Small intestine (tissue), 16 donors: ENCODE results near the gene ELMO1. TPM values are rescaled to one million over a fixed set of nuclear protein-coding genes. Genes with fewer than 3 reads are reported as not detected.

Experiments used
- DNase-seq, 2 donors: peaks; one replicate each; pipeline versions ENCODE4 v3.0.0 to v3.0.0-alpha.2; 2013
- FAIRE-seq: peaks from 2 replicates; lab custom pipeline; 2012; peaks lifted over from hg19 to GRCh38; lab: Jason Lieb, UNC
- H3K27ac ChIP-seq, 3 donors: one replicate each; pipeline ENCODE4 v1.5.1; 2013; ENCODE audit warnings: low read length in 2 of 3, mild to moderate bottlenecking in 2 of 3, control low read depth in 1 of 3, inconsistent platforms in 1 of 3, low read depth in 1 of 3, moderate library complexity in 1 of 3
- H3K27me3 ChIP-seq, 3 donors: one replicate each; pipeline ENCODE4 v1.6.1; 2013; ENCODE audit warnings: low read length in 3 of 3, inconsistent platforms in 1 of 3; ENCODE audit not compliant: control insufficient read depth in 3 of 3, insufficient read depth in 3 of 3
- H3K36me3 ChIP-seq, 3 donors: one replicate each; pipeline ENCODE4 v1.6.1; 2013; ENCODE audit warnings: low read length in 3 of 3, inconsistent platforms in 1 of 3, low read depth in 1 of 3, mild to moderate bottlenecking in 1 of 3, moderate library complexity in 1 of 3; ENCODE audit not compliant: control insufficient read depth in 3 of 3, insufficient read depth in 2 of 3
- H3K4me1 ChIP-seq, 3 donors: one replicate each; pipeline ENCODE4 v1.6.1; 2013; ENCODE audit warnings: low read length in 2 of 3, inconsistent platforms in 1 of 3, low read depth in 1 of 3, mild to moderate bottlenecking in 1 of 3, moderate library complexity in 1 of 3; ENCODE audit not compliant: control insufficient read depth in 3 of 3, insufficient read depth in 2 of 3
- H3K4me3 ChIP-seq, 3 donors: one replicate each; pipeline ENCODE4 v1.5.1; 2013; ENCODE audit warnings: low read length in 3 of 3, control low read depth in 1 of 3, inconsistent platforms in 1 of 3, low read depth in 1 of 3, mild to moderate bottlenecking in 1 of 3, moderate library complexity in 1 of 3
- H3K9me3 ChIP-seq, 2 donors: one replicate each; pipeline ENCODE4 v1.6.1; 2013; ENCODE audit warnings: low read depth in 1 of 2, low read length in 1 of 2; ENCODE audit not compliant: control insufficient read depth in 2 of 2, insufficient read depth in 1 of 2
- WGBS, 3 donors: extraction: QIAGEN DNeasy Blood & Tissue Kit; methylation state at CpG; one replicate each; pipeline ENCODE4 v1.1.7; 2013; 5-methylcytosine and 5-hydroxymethylcytosine counted together
- long read RNA-seq, 10 donors: transcript quantifications; one replicate each; lab custom pipeline, GENCODE V29; 2026
- polyA plus RNA-seq, 4 donors: library from polyadenylated mRNA; stranded (reverse) in 3 of 4; unstranded in 1 of 4; fragments of 200-250 nt in 3 of 4; fragments of 120-200 nt in 1 of 4; gene quantifications; one replicate each; pipeline versions ENCODE4 v1.2.1 to v1.2.3, GENCODE V29; 2013
- donor health status: healthy with polysubstance abuse.
- donor health status: control.
- donor health status: control.
- donor health status: Bipolar disorder and iron deficiency.
- donor health status: healthy.

The ELMO1 gene
- polyA plus RNA-seq, result 1 to 10 TPM; 1.8 to 9.3 (median 7.3) TPM
- long read RNA-seq, donor 1, full-length matches to known transcripts, result 2 of 2 reads
- long read RNA-seq, donor 1, partial matches to known transcripts, result 0 of 2 reads
- long read RNA-seq, donor 1, other reads (novel, unspliced or antisense), result 0 of 2 reads
- long read RNA-seq, donor 2, partial matches to known transcripts, result 0 of 1 reads
- long read RNA-seq, donor 2, other reads (novel, unspliced or antisense), result 0 of 1 reads
- long read RNA-seq, donor 3, full-length matches to known transcripts, result 2 of 2 reads
- long read RNA-seq, donor 3, partial matches to known transcripts, result 0 of 2 reads
- long read RNA-seq, donor 3, other reads (novel, unspliced or antisense), result 0 of 2 reads
- long read RNA-seq, donor 4, result 0 reads
- long read RNA-seq, donor 5, full-length matches to known transcripts, result 1 of 1 reads
- long read RNA-seq, donor 5, partial matches to known transcripts, result 0 of 1 reads
- long read RNA-seq, donor 5, other reads (novel, unspliced or antisense), result 0 of 1 reads
- long read RNA-seq, donor 6, result 0 reads
- long read RNA-seq, donor 7, partial matches to known transcripts, result 0 of 4 reads
- long read RNA-seq, donor 7, other reads (novel, unspliced or antisense), result 0 of 4 reads
- long read RNA-seq, donor 8, result 0 reads
- long read RNA-seq, donor 9, result 0 reads
- long read RNA-seq, donor 10, partial matches to known transcripts, result 0 of 2 reads
- long read RNA-seq, donor 10, other reads (novel, unspliced or antisense), result 0 of 2 reads

- FAIRE-seq, result no peak
- 1 to 3% (median 1%) methylated on average over 53 to 56 of the region's 56 CpGs for WGBS, 3 donors
- peaks cover 0 to 52% (median 7%) of the 10 kb centered on the region in 3 donors for H3K27me3 ChIP-seq
Observed at GRCh38 chr7:37448636-37449361, at the start of gene ELMO1. TSS of gene ELMO1 (minus strand) at chr7:37448864. CDS start at chr7:37342690, 106,174 bp downstream.

GRCh38 chr7:37497576-37497975, 48.9 kb upstream of the ELMO1 start:
- H3K9me3 ChIP-seq, result no peaks in the 10 kb centered on the region
- no peak overlapping the region for H3K4me3 ChIP-seq
- no peaks in the 10 kb centered on the region for H3K36me3 ChIP-seq
- H3K27me3 ChIP-seq, result no peaks in the 10 kb centered on the region
- DNase-seq, result no peak
- FAIRE-seq, result no peak
- WGBS, 3 donors, result 74 to 83% (median 82%) methylated on average over 6 of the region's 6 CpGs
- H3K4me1 ChIP-seq, result no peaks in the 10 kb centered on the region
- H3K27ac ChIP-seq, result no peak overlapping the region

More at GRCh38 chr7:37448636-37449361, at the start of gene ELMO1:
- peak; percentile 51 to 81 for DNase-seq
- no peaks in the 10 kb centered on the region for H3K9me3 ChIP-seq
- H3K4me3 ChIP-seq, result peak within 1 kb of the TSS; percentile 68 to 76 (median 69)
- H3K4me1 ChIP-seq, result peaks cover 0 to 2% (median 0%) of the 10 kb centered on the region in 3 donors
- H3K36me3 ChIP-seq, result no peaks in the 10 kb centered on the region
- H3K27ac ChIP-seq, result peak within 1 kb of the TSS; percentile 63 to 95 (median 71)

- no peaks in the 10 kb centered on the region for H3K9me3 ChIP-seq
- no peaks in the 10 kb centered on the region for H3K36me3 ChIP-seq
- 50 to 61% (median 55%) methylated on average over 4 of the region's 4 CpGs for WGBS, 3 donors
- DNase-seq, result peak; percentile 20 to 21
- H3K4me1 ChIP-seq, result no peaks in the 10 kb centered on the region
- H3K4me3 ChIP-seq, result no peak overlapping the region
- no peaks in the 10 kb centered on the region for H3K27me3 ChIP-seq
- no peak overlapping the region for H3K27ac ChIP-seq
- peak; percentile 87 for FAIRE-seq
Observed at GRCh38 chr7:37495574-37496184, 47.0 kb upstream of the ELMO1 start.

GRCh38 chr7:37494926-37495325, 46.3 kb upstream of the ELMO1 start:
- H3K27me3 ChIP-seq, result no peaks in the 10 kb centered on the region
- H3K4me1 ChIP-seq, result no peaks in the 10 kb centered on the region
- H3K27ac ChIP-seq, result no peak overlapping the region
- 39 to 53% (median 46%) methylated on average over 2 of the region's 2 CpGs for WGBS, 3 donors
- H3K9me3 ChIP-seq, result no peaks in the 10 kb centered on the region
- H3K4me3 ChIP-seq, result no peak overlapping the region
- H3K36me3 ChIP-seq, result no peaks in the 10 kb centered on the region
- DNase-seq (no peak), FAIRE-seq (no peak)

GRCh38 chr7:37493810-37494209, 45.1 kb upstream of the ELMO1 start:
- 86 to 89% (median 88%) methylated on average over 13 of the region's 13 CpGs for WGBS, 3 donors
- Histone ChIP-seq H3K27ac (no peak overlapping the region), H3K36me3 (no peaks in the 10 kb centered on the region), H3K27me3 (no peaks in the 10 kb centered on the region), H3K9me3 (no peaks in the 10 kb centered on the region), H3K4me1 (no peaks in the 10 kb centered on the region), H3K4me3 (no peak overlapping the region)
- FAIRE-seq, result no peak
- no peak for DNase-seq

- 41 to 67% (median 42%) methylated on average over 3 of the region's 3 CpGs for WGBS, 3 donors
- no peak overlapping the region for H3K27ac ChIP-seq
- H3K4me1 ChIP-seq, result no peaks in the 10 kb centered on the region
- DNase-seq (no peak), FAIRE-seq (no peak)
- no peaks in the 10 kb centered on the region for H3K27me3 ChIP-seq
- no peaks in the 10 kb centered on the region for H3K9me3 ChIP-seq
- no peak overlapping the region for H3K4me3 ChIP-seq
- H3K36me3 ChIP-seq, result no peaks in the 10 kb centered on the region
Observed at GRCh38 chr7:37493123-37493522, 44.5 kb upstream of the ELMO1 start.

GRCh38 chr7:37491919-37492694, 43.4 kb upstream of the ELMO1 start:
- H3K27me3 ChIP-seq, result no peaks in the 10 kb centered on the region
- H3K9me3 ChIP-seq, result no peaks in the 10 kb centered on the region
- no peak for DNase-seq
- WGBS, 3 donors, result 91 to 95% (median 94%) methylated on average over 35 to 36 of the region's 36 CpGs
- no peak overlapping the region for H3K4me3 ChIP-seq
- no peak for FAIRE-seq
- H3K4me1 ChIP-seq, result no peaks in the 10 kb centered on the region
- no peaks in the 10 kb centered on the region for H3K36me3 ChIP-seq
- no peak overlapping the region for H3K27ac ChIP-seq
